Hepatocyte (in vitro differentiated cells): ENCODE results near the gene HOXA6. TPM values are rescaled to one million over a fixed set of nuclear protein-coding genes. Genes with fewer than 3 reads are reported as not detected.

ENCODE experiments used
- DNase-seq: peaks from one replicate; pipeline ENCODE4 v3.0.0-alpha.2; 2016; ENCODE audit warnings: low spot score
- H2AFZ ChIP-seq: fragments of 200-600 bp; sonication (generic); 2 replicates; pipeline ENCODE4 v1.6.0; 2016; ENCODE audit warnings: antibody characterized with exemption, mild to moderate bottlenecking
- H3K27ac ChIP-seq: fragments of 200-600 bp; sonication (generic); 2 replicates; pipeline ENCODE4 v1.5.1; 2016; ENCODE audit warnings: mild to moderate bottlenecking
- H3K27me3 ChIP-seq: fragments of 200-600 bp; sonication (generic); 2 replicates; pipeline ENCODE4 v1.6.1; 2016
- H3K36me3 ChIP-seq: fragments of 200-600 bp; sonication (generic); replicated peaks from 2 replicates; pipeline ENCODE4 v1.5.1; 2016; ENCODE audit warnings: low read depth; ENCODE audit not compliant: insufficient read depth
- H3K4me1 ChIP-seq: fragments of 200-600 bp; sonication (generic); 2 replicates; pipeline ENCODE4 v1.5.1; 2016; ENCODE audit warnings: mild to moderate bottlenecking, moderate library complexity; ENCODE audit not compliant: insufficient read depth
- H3K4me2 ChIP-seq: fragments of 200-600 bp; sonication (generic); 2 replicates; pipeline ENCODE4 v1.6.0; 2016
- H3K4me3 ChIP-seq: fragments of 200-600 bp; sonication (generic); 2 replicates; pipeline ENCODE4 v1.5.1; 2016; ENCODE audit warnings: mild to moderate bottlenecking
- H3K79me2 ChIP-seq: fragments of 200-600 bp; sonication (generic); 2 replicates; pipeline ENCODE4 v1.6.0; 2017; ENCODE audit warnings: mild to moderate bottlenecking
- H3K9me2 ChIP-seq: fragments of 200-600 bp; sonication (generic); replicated peaks from 2 replicates; pipeline ENCODE4 v1.6.0; 2017; ENCODE audit warnings: mild to moderate bottlenecking; ENCODE audit not compliant: insufficient read depth
- H3K9me3 ChIP-seq: fragments of 200-600 bp; sonication (generic); 2 replicates; pipeline ENCODE4 v1.5.1; 2016; ENCODE audit warnings: low read depth, mild to moderate bottlenecking
- H4K20me1 ChIP-seq: fragments of 200-600 bp; sonication (generic); 2 replicates; pipeline ENCODE4 v1.6.0; 2016; ENCODE audit warnings: mild to moderate bottlenecking; ENCODE audit not compliant: insufficient read depth, poor library complexity, severe bottlenecking
- EZH2 ChIP-seq: fragments of 200-600 bp; sonication (generic); IDR thresholded peaks from 2 replicates; pipeline ENCODE4 v1.6.1; 2016; ENCODE audit warnings: antibody characterized with exemption, mild to moderate bottlenecking, borderline replicate concordance
- EZH2phosphoT487 ChIP-seq: fragments of 200-600 bp; sonication (generic); IDR thresholded peaks from one replicate; pipeline ENCODE4 v1.6.1; 2018; ENCODE audit warnings: antibody characterized with exemption, mild to moderate bottlenecking, low read depth, moderate library complexity; ENCODE audit not compliant: unreplicated experiment, severe bottlenecking
- WGBS: methylation state at CpG from one replicate; pipeline ENCODE4 v1.1.6; 2016; ENCODE audit warnings: low lambda C conversion rate; ENCODE audit errors: missing lambda C conversion rate; 5-methylcytosine and 5-hydroxymethylcytosine counted together
- polyA plus RNA-seq: library from polyadenylated mRNA; unstranded; fragments of >200 nt; fragmentation: Nextera tagmentation; extraction: Ambion mirVana; gene quantifications from 2 replicates; pipeline ENCODE4 v1.2.1, GENCODE V29; 2016
- total RNA-seq: library from RNA; depleted of rRNA; stranded (reverse); fragments of >200 nt; gene quantifications from 2 replicates; pipeline ENCODE4 v1.2.3, GENCODE V29; 2014
- TF ChIP-seq, protein P1 (sequence below): fragments of 200-600 bp; sonication (generic); IDR thresholded peaks from 2 replicates; pipeline ENCODE4 v1.5.1; 2016; ENCODE audit warnings: antibody characterized with exemption, mild to moderate bottlenecking; ENCODE audit not compliant: poor library complexity

Gene HOXA6
- total and polyA plus RNA-seq, 2 experiments from 2014 or later = 0.23 TPM; not detected in 1

DNA sequence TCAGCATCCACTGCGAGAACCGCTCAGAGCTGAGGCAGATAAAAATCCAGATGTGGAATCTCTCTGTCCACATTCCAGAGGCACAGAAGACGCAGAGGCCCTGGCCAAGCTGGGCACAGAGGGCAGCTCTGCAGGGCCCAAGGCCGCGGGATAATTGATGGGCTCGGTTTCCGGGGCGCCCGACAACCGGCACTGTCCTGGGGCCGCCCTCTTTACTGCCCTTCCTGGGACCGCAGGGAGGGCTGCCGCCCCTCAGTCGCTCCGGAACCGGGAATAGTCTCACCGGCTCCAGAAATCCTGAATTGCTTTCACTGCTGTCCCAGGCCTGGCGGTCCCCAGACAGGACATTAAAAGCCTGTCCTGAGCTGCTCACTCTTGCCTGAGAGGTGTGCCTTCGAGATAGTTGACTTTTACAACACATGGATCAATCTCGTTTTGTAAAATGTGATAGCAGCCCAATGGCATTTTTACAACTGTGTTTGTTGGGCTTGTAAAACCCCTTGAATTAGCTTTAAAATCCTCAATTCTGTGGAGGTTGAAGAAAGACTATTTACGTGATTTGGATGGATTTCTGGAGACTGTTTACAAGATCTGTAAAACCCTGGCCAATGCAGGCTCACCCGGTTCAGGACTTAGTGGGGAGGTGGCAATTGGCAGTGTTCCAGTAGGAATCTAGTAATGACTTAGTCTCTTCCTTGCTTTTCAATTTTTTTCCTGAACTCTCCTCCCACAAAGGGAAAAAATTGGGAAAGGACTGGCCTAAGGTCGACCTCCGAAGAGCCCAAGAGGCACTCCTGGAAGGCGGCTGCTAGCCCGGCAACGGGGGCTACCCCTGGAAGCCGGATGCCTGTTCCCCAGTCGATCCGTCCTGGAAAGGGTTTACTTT lies 1.4 kb upstream of the HOXA6 start:
- Histone ChIP-seq H3K27ac (no peak overlapping the region), H3K4me1 (peaks cover 6% of the 10 kb centered on the region), H3K4me3 (no peak overlapping the region), H3K9me3 (no peaks in the 10 kb centered on the region), H3K79me2 (no peaks in the 10 kb centered on the region), H4K20me1 (no peaks in the 10 kb centered on the region), H3K9me2 (no peaks in the 10 kb centered on the region), H3K27me3 (peaks cover 95% of the 10 kb centered on the region), H3K36me3 (no peaks in the 10 kb centered on the region), H3K4me2 (peak overlapping the region; percentile 73), H2AFZ (no peak overlapping the region)
- 29% methylated on average over 30 of the region's 30 CpGs for WGBS
- no peak for TF ChIP-seq EZH2phosphoT487
- TF ChIP-seq, protein P1, sequence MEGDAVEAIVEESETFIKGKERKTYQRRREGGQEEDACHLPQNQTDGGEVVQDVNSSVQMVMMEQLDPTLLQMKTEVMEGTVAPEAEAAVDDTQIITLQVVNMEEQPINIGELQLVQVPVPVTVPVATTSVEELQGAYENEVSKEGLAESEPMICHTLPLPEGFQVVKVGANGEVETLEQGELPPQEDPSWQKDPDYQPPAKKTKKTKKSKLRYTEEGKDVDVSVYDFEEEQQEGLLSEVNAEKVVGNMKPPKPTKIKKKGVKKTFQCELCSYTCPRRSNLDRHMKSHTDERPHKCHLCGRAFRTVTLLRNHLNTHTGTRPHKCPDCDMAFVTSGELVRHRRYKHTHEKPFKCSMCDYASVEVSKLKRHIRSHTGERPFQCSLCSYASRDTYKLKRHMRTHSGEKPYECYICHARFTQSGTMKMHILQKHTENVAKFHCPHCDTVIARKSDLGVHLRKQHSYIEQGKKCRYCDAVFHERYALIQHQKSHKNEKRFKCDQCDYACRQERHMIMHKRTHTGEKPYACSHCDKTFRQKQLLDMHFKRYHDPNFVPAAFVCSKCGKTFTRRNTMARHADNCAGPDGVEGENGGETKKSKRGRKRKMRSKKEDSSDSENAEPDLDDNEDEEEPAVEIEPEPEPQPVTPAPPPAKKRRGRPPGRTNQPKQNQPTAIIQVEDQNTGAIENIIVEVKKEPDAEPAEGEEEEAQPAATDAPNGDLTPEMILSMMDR = no peak
- TF ChIP-seq EZH2 = no peak
- DNase-seq = no peak

- Histone ChIP-seq H3K36me3 (no peaks in the 10 kb centered on the region), H4K20me1 (no peaks in the 10 kb centered on the region), H3K27ac (no peak overlapping the region), H3K9me2 (no peaks in the 10 kb centered on the region), H3K4me2 (peak overlapping the region; percentile 73), H3K9me3 (no peaks in the 10 kb centered on the region), H3K27me3 (peaks cover 95% of the 10 kb centered on the region), H3K4me3 (no peak overlapping the region), H2AFZ (no peak overlapping the region), H3K4me1 (peaks cover 12% of the 10 kb centered on the region), H3K79me2 (no peaks in the 10 kb centered on the region)
- DNase-seq = no peak
- 24% methylated on average over 28 of the region's 28 CpGs for WGBS
- TF ChIP-seq, protein P1 = no peak
- TF ChIP-seq EZH2phosphoT487 = no peak
Observed at GRCh38 chr7:27148031-27148755, 619 bp upstream of the HOXA6 start.

- H3K27ac ChIP-seq = no peak overlapping the region
- peaks cover 96% of the 10 kb centered on the region for H3K27me3 ChIP-seq
- H3K4me2 ChIP-seq = no peak overlapping the region
- no peak overlapping the region for H2AFZ ChIP-seq
- WGBS = 54% methylated on average over 5 of the region's 5 CpGs
- no peaks in the 10 kb centered on the region for H3K9me3 ChIP-seq
- no peaks in the 10 kb centered on the region for H3K79me2 ChIP-seq
- H3K4me3 ChIP-seq = no peak overlapping the region
- DNase-seq = no peak
- no peaks in the 10 kb centered on the region for H3K36me3 ChIP-seq
- H3K4me1 ChIP-seq = peaks cover 17% of the 10 kb centered on the region
- no peaks in the 10 kb centered on the region for H3K9me2 ChIP-seq
- TF ChIP-seq, protein P1 = no peak
- TF ChIP-seq EZH2 = no peak
- no peak for TF ChIP-seq EZH2phosphoT487
- no peaks in the 10 kb centered on the region for H4K20me1 ChIP-seq
Observed at GRCh38 chr7:27146491-27147198, 929 bp downstream of the HOXA6 start.
